ENCODE measurements around the gene TBX10.

- TF ChIP-seq CTCF (IDR thresholded peaks at IDR 0.05; ENCODE audit: low read length) (no peak), EZH2 (optimal IDR thresholded peaks at IDR 0.05; ENCODE audit: low read depth, low read length) (no peak), EZH2phosphoT487 (IDR thresholded peaks at IDR 0.05; ENCODE audit: low read length) (no peak)
These were observed 26.7 kb upstream of the TBX10 start for GRCh38 chr11:67666303-67666645.
